Sigmoid colon (tissue), 4 donors: ENCODE data around the gene RPS19BP1.

ENCODE experiments used
- CTCF ChIP-seq, 4 experiments: fragments of 450-650 bp in 3 of 4; fragments of 200-600 bp in 1 of 4; IDR thresholded peaks; one replicate each; pipeline ENCODE4 v1.5.1; 2016 to 2019; ENCODE audit warnings: antibody characterized with exemption in 4 of 4, mild to moderate bottlenecking in 3 of 4, moderate library complexity in 2 of 4
- POLR2A ChIP-seq, 2 donors: fragments of 450-650 bp; IDR thresholded peaks; one replicate each; pipeline ENCODE4 v1.6.1; 2016; ENCODE audit warnings: antibody characterized with exemption in 2 of 2, mild to moderate bottlenecking in 2 of 2, moderate library complexity in 2 of 2
- POLR2AphosphoS5 ChIP-seq, 4 donors: sonication (generic); formaldehyde crosslinking; IDR thresholded peaks; one replicate each; pipeline ENCODE4 v1.6.1; 2017; ENCODE audit warnings: antibody characterized with exemption in 4 of 4

GRCh38 chr22:39508393-39508792 lies 24.2 kb downstream of the RPS19BP1 start:
- TF ChIP-seq POLR2A (IDR thresholded peaks at IDR 0.05) (no peak), CTCF (IDR thresholded peaks at IDR 0.05) (no peak), POLR2AphosphoS5 (IDR thresholded peaks at IDR 0.05) (no peak)
